ENCODE measurements around the gene STARD10. TPM values are rescaled to one million over a fixed set of nuclear protein-coding genes. Genes with fewer than 3 reads are reported as not detected.

STARD10 gene
- total RNA-seq, 2 donors from 2014 or later = 32.2 to 33.3 TPM

- H3K36me3 ChIP-seq (ENCODE audit: control insufficient read depth, insufficient read depth, low read length) = no peaks in the 10 kb centered on the region
- DNase-seq = no peak
- Mint-ChIP-seq H3K9me3 (no peaks in the 10 kb centered on the region), H3K4me1 (peaks cover 2% of the 10 kb centered on the region), H3K4me3 (no peak overlapping the region), H3K27me3 (ENCODE audit: insufficient read depth) (no peaks in the 10 kb centered on the region), H3K36me3 (ENCODE audit: low read depth) (peaks cover 6% of the 10 kb centered on the region), H3K27ac (no peak overlapping the region)
- TF ChIP-seq, protein P1, sequence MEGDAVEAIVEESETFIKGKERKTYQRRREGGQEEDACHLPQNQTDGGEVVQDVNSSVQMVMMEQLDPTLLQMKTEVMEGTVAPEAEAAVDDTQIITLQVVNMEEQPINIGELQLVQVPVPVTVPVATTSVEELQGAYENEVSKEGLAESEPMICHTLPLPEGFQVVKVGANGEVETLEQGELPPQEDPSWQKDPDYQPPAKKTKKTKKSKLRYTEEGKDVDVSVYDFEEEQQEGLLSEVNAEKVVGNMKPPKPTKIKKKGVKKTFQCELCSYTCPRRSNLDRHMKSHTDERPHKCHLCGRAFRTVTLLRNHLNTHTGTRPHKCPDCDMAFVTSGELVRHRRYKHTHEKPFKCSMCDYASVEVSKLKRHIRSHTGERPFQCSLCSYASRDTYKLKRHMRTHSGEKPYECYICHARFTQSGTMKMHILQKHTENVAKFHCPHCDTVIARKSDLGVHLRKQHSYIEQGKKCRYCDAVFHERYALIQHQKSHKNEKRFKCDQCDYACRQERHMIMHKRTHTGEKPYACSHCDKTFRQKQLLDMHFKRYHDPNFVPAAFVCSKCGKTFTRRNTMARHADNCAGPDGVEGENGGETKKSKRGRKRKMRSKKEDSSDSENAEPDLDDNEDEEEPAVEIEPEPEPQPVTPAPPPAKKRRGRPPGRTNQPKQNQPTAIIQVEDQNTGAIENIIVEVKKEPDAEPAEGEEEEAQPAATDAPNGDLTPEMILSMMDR (conservative IDR thresholded peaks at IDR 0.05) = no peak
- H3K27ac ChIP-seq (ENCODE audit: low read depth, low read length) = no peak overlapping the region
- no peaks in the 10 kb centered on the region for H3K27me3 ChIP-seq (ENCODE audit: control insufficient read depth, insufficient read depth, low read length, poor library complexity, severe bottlenecking)
- H3K9me3 ChIP-seq (ENCODE audit: control insufficient read depth, low read length) = no peaks in the 10 kb centered on the region
- no peak overlapping the region for H3K4me3 ChIP-seq (ENCODE audit: low read length)
- H3K9ac ChIP-seq (ENCODE audit: extremely low read depth, low read length, poor library complexity, severe bottlenecking) = no peak overlapping the region
- 82 to 93% methylated on average over 9 to 12 of the region's 12 CpGs for WGBS, 2 experiments (ENCODE audit: insufficient coverage in 1 of 2, insufficient read length in 1 of 2)
- no peaks in the 10 kb centered on the region for H3K4me1 ChIP-seq (ENCODE audit: control insufficient read depth, insufficient read depth, low read length)
These were observed 27.5 kb downstream of the STARD10 start for GRCh38 chr11:72766152-72766902.

- Mint-ChIP-seq H3K27ac (no peak overlapping the region), H3K4me3 (no peak overlapping the region), H3K9me3 (no peaks in the 10 kb centered on the region), H3K4me1 (peaks cover 2% of the 10 kb centered on the region), H3K36me3 (ENCODE audit: low read depth) (peaks cover 3% of the 10 kb centered on the region), H3K27me3 (ENCODE audit: insufficient read depth) (no peaks in the 10 kb centered on the region)
- no peaks in the 10 kb centered on the region for H3K4me1 ChIP-seq (ENCODE audit: control insufficient read depth, insufficient read depth, low read length)
- H3K27me3 ChIP-seq (ENCODE audit: control insufficient read depth, insufficient read depth, low read length, poor library complexity, severe bottlenecking) = no peaks in the 10 kb centered on the region
- TF ChIP-seq, protein P1 (conservative IDR thresholded peaks at IDR 0.05) = peak; percentile 65
- H3K9ac ChIP-seq (ENCODE audit: extremely low read depth, low read length, poor library complexity, severe bottlenecking) = no peak overlapping the region
- no peak overlapping the region for H3K27ac ChIP-seq (ENCODE audit: low read depth, low read length)
- H3K36me3 ChIP-seq (ENCODE audit: control insufficient read depth, insufficient read depth, low read length) = no peaks in the 10 kb centered on the region
- WGBS, 2 experiments (ENCODE audit: insufficient coverage in 1 of 2, insufficient read length in 1 of 2) = 76 to 94% methylated on average over 3 to 13 of the region's 13 CpGs
- DNase-seq = peak; percentile 91
- H3K4me3 ChIP-seq (ENCODE audit: low read length) = no peak overlapping the region
- no peaks in the 10 kb centered on the region for H3K9me3 ChIP-seq (ENCODE audit: control insufficient read depth, low read length)
These were observed 29.3 kb downstream of the STARD10 start for GRCh38 chr11:72764503-72764902.

- DNase-seq = no peak
- no peak overlapping the region for H3K9ac ChIP-seq (ENCODE audit: extremely low read depth, low read length, poor library complexity, severe bottlenecking)
- H3K36me3 Mint-ChIP-seq (ENCODE audit: low read depth) = peaks cover 5% of the 10 kb centered on the region
- H3K36me3 ChIP-seq (ENCODE audit: control insufficient read depth, insufficient read depth, low read length) = no peaks in the 10 kb centered on the region
- peaks cover 2% of the 10 kb centered on the region for H3K4me1 Mint-ChIP-seq
- TF ChIP-seq, protein P1 (conservative IDR thresholded peaks at IDR 0.05) = no peak
- H3K4me3 Mint-ChIP-seq = no peak overlapping the region
- H3K27me3 Mint-ChIP-seq (ENCODE audit: insufficient read depth) = no peaks in the 10 kb centered on the region
- H3K9me3 ChIP-seq (ENCODE audit: control insufficient read depth, low read length) = no peaks in the 10 kb centered on the region
- H3K9me3 Mint-ChIP-seq = no peaks in the 10 kb centered on the region
- H3K27ac ChIP-seq (ENCODE audit: low read depth, low read length) = no peak overlapping the region
- no peaks in the 10 kb centered on the region for H3K4me1 ChIP-seq (ENCODE audit: control insufficient read depth, insufficient read depth, low read length)
- H3K4me3 ChIP-seq (ENCODE audit: low read length) = no peak overlapping the region
- 90 to 95% methylated on average over 4 of the region's 4 CpGs for WGBS, 2 experiments (ENCODE audit: insufficient coverage in 1 of 2, insufficient read length in 1 of 2)
- no peak overlapping the region for H3K27ac Mint-ChIP-seq
- H3K27me3 ChIP-seq (ENCODE audit: control insufficient read depth, insufficient read depth, low read length, poor library complexity, severe bottlenecking) = no peaks in the 10 kb centered on the region
These were observed 30.0 kb downstream of the STARD10 start for GRCh38 chr11:72763823-72764222.

Measured in endodermal cell (in vitro differentiated cells).